NB4 (cell line): ENCODE measurements around the gene PUM2.

Experiments used
- DNase-seq: peaks from one replicate; pipeline ENCODE4 v3.0.0; 2010; ENCODE audit warnings: low read depth
- H3K4me3 ChIP-seq: one replicate; pipeline ENCODE4 v1.5.1; 2011; ENCODE audit warnings: mild to moderate bottlenecking, low read depth, low read length, moderate library complexity
- MYC ChIP-seq: IDR thresholded peaks from 2 replicates; pipeline ENCODE4 v1.6.1; 2011; ENCODE audit warnings: low read depth, low read length
- POLR2A ChIP-seq: IDR thresholded peaks from 2 replicates; pipeline ENCODE4 v1.6.1; 2011; ENCODE audit warnings: mild to moderate bottlenecking; ENCODE audit not compliant: insufficient read length; ENCODE audit errors: extremely low read depth
- TF ChIP-seq, protein P1 (sequence below): IDR thresholded peaks from 2 replicates; pipeline ENCODE4 v1.6.1; 2011; ENCODE audit warnings: low read depth, low read length
- TF ChIP-seq, protein P2 (sequence below): IDR thresholded peaks from one replicate; pipeline ENCODE4 v1.5.1; 2012; ENCODE audit warnings: low read depth, low read length

The PUM2 gene

GRCh38 chr2:20357638-20358389 lies 7.2 kb upstream of the PUM2 start:
- no peak for TF ChIP-seq POLR2A
- TF ChIP-seq MYC: no peak
- TF ChIP-seq, protein P1, sequence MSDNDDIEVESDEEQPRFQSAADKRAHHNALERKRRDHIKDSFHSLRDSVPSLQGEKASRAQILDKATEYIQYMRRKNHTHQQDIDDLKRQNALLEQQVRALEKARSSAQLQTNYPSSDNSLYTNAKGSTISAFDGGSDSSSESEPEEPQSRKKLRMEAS: no peak
- TF ChIP-seq, protein P2, sequence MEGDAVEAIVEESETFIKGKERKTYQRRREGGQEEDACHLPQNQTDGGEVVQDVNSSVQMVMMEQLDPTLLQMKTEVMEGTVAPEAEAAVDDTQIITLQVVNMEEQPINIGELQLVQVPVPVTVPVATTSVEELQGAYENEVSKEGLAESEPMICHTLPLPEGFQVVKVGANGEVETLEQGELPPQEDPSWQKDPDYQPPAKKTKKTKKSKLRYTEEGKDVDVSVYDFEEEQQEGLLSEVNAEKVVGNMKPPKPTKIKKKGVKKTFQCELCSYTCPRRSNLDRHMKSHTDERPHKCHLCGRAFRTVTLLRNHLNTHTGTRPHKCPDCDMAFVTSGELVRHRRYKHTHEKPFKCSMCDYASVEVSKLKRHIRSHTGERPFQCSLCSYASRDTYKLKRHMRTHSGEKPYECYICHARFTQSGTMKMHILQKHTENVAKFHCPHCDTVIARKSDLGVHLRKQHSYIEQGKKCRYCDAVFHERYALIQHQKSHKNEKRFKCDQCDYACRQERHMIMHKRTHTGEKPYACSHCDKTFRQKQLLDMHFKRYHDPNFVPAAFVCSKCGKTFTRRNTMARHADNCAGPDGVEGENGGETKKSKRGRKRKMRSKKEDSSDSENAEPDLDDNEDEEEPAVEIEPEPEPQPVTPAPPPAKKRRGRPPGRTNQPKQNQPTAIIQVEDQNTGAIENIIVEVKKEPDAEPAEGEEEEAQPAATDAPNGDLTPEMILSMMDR: no peak
- H3K4me3 ChIP-seq: no peak overlapping the region
- no peak for DNase-seq

DNA sequence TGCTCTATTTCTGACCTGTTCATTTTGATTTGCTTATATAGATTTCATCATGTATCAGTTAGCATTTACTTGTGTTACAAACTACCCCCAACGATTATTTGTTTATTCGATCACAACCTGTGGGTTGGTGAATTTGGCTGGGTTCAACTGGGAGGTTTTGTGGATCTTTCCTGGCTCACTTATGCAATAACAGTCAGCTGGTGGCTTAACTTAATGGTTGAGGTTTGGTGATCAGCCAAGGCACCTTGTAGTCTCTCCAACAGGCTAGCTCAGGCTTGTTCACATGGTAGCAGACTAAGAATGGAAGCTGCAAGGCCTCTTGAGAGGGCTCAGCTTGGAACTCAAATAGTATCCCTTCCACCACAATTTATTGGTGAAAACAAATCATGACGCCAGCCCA lies 5.4 kb upstream of the PUM2 start:
- peak; percentile 75 for DNase-seq
- TF ChIP-seq MYC (no peak), POLR2A (no peak)
- TF ChIP-seq, protein P1: no peak
- TF ChIP-seq, protein P2: no peak
- no peak overlapping the region for H3K4me3 ChIP-seq

DNA sequence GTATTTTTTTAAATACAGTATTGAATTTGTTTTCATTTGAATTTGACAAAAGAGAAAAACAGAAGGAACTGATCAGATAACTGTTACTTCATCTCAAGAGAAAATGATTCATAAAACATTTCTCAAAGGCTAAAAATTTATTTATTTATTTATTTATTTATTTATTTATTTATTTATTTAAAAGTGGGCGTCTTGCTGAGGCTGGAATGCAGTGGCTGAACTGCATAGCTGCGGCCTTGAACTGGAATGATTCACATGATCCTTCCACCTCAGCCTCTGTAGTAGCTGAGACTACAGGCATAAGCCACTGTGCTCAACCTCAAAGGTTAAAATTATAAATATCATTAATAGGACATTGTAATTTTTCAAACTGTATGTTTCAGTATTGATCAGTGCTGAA lies 4.5 kb upstream of the PUM2 start:
- DNase-seq: no peak
- no peak overlapping the region for H3K4me3 ChIP-seq
- TF ChIP-seq POLR2A (no peak), MYC (no peak)
- TF ChIP-seq, protein P1: no peak
- TF ChIP-seq, protein P2: no peak

DNA sequence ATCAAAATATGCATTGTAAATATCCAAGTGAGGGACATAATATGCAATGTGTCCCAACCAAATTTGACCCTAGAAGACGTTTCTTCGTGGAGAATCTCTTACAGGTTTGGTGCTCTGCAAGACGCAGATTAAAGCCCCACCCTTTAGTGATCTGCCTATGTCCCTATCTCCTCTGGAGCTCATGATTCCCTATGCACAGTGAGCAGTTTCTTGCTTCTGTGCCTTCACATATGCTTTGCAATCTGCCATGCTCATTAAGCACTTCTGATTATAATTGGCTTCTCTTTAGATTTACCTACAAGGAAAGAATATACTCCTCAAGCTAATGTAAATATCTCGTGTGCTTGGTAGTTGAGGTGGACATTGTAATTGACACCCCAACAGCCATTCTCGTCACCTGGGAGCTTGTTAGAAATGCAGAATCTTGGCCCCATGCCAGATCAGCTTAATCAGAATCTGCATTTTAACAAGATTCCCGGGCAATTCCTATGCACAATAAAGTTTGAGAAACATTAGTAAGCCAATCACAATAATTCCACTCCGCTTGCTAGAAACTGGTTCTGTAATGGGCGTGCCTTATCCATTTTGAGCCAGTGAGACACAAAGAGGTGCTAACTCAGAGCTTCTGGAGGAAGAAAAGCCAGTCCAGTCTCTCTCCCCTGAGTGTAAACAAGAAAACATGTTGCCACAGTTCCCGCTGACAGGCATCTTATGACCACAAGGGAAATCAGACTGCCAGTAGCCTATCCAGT lies 2.8 kb upstream of the PUM2 start:
- peak; percentile 18 for DNase-seq
- TF ChIP-seq, protein P2: no peak
- no peak for TF ChIP-seq POLR2A
- TF ChIP-seq, protein P1: no peak
- TF ChIP-seq MYC: no peak
- H3K4me3 ChIP-seq: no peak overlapping the region

GRCh38 chr2:20352581-20353216 lies 2.1 kb upstream of the PUM2 start:
- DNase-seq: no peak
- no peak overlapping the region for H3K4me3 ChIP-seq

More at GRCh38 chr2:20352581-20353216, 2.1 kb upstream of the PUM2 start:
- TF ChIP-seq, protein P1: no peak
- TF ChIP-seq, protein P2: no peak
- TF ChIP-seq MYC: no peak
- TF ChIP-seq POLR2A: no peak
